Motor neuron (in vitro differentiated cells): ENCODE results near the gene CCDC71L. TPM values are rescaled to one million over a fixed set of nuclear protein-coding genes. Genes with fewer than 3 reads are reported as not detected.
"Not testable (repeated sequence)": the region's sequence is repeated elsewhere in the genome, so short reads cannot be mapped to it uniquely, and the experiment has no call there.

ENCODE experiments used
- ATAC-seq, 8 experiments: fragments of 200-7000 bp; cut with Tn5 transposase; replicated peaks in 6 of 8; 2 replicates each; pipeline ENCODE4 v1.8.0; 2021; ENCODE audit warnings: mild to moderate bottlenecking in 8 of 8, moderate library complexity in 8 of 8
- H3K27ac ChIP-seq, 2 donors: fragments of 250-450 bp; sonication (Bioruptor Pico); 2 replicates each; pipeline ENCODE4 v1.9.0; 2021; ENCODE audit warnings: antibody characterized with exemption in 2 of 2, mild to moderate bottlenecking in 2 of 2, moderate library complexity in 1 of 2
- H3K4me1 ChIP-seq, 2 donors: fragments of 250-450 bp; sonication (Bioruptor Pico); replicated peaks in 1 of 2; 2 replicates each; pipeline ENCODE4 v1.6.1; 2021; ENCODE audit warnings: antibody characterized with exemption in 2 of 2, mild to moderate bottlenecking in 2 of 2, moderate library complexity in 1 of 2
- H3K4me3 ChIP-seq, 5 donors: fragments of 250-450 bp; sonication (Bioruptor Pico); 2 replicates each; pipeline ENCODE4 v1.9.0; 2021; ENCODE audit warnings: antibody characterized with exemption in 5 of 5, mild to moderate bottlenecking in 5 of 5, moderate library complexity in 4 of 5
- WGBS, 10 experiments: fragments of 450-650 bp; shearing (Covaris generic); methylation state at CpG; one replicate each; pipeline ENCODE4 v1.0.0; 2022; 5-methylcytosine and 5-hydroxymethylcytosine counted together
- in situ Hi-C, 9 experiments: fragments of 400-800 bp; cut with MboI; loops; one replicate each; pipeline ENCODE4 v1.15.0; 2021; ENCODE audit warnings: low sequenced_read_pairs in 9 of 9, low pct_unique_long_range_greater_than_20kb in 2 of 9; ENCODE audit not compliant: unreplicated experiment in 9 of 9
- total RNA-seq, 8 experiments: library from RNA; unstranded; fragments of 300-600 nt; gene quantifications; 2 replicates each; pipeline versions ENCODE4 v1.2.3 to v1.2.4, GENCODE V29; 2022

Gene CCDC71L
- total RNA-seq, 8 experiments from 2014 or later: 10.8 to 47.0 (median 14.8) TPM

DNA sequence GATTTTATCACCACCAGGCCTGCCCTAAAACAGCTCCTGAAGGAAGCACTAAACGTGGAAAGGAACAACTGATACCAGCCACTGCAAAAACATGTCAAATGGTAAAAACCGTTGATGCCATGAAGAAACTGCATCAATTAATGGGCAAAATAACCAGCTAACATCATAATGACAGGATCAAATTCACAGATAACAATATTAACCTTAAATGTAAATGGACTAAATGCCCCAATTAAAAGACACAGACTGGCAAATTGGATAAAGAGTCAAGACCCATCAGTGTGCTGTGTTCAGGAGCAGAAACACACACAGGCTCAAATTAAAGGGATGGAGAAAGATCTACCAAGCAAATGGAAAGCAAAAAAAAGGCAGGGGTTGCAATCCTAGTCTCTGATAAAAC is 12.7 kb upstream of the CCDC71L start:
- H3K4me3 ChIP-seq, H3K27ac ChIP-seq, in situ Hi-C loops, ATAC-seq, H3K4me1 ChIP-seq: not testable (repeated sequence)
- 0 to 80% (median 69%) methylated on average over 1 to 2 of the region's 2 CpGs; no CpG with 5 or more reads in 3 of the 10 experiments for WGBS, 10 experiments

DNA sequence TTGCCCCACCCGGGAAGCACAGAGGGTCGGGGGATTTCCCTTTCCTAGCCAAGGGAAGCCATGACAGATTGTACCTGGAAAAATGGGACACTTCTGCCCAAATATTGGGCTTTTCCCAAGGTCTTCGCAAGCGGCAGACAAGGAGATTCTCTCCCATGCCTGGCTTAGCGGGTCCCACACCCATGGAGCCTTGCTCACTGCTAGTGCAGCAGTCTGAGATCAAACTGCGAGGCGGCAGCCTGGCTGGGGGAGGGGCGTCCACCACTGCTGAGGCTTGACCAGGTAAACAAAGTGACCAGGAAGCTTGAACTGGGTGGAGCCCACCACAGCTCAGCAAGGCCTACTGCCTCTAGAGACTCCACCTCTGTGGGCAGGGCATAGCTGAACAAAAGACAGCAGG is 11.0 kb upstream of the CCDC71L start:
- WGBS, 10 experiments: 80 to 100% (median 96%) methylated on average over 1 to 2 of the region's 8 CpGs; no CpG with 5 or more reads in 6 of the 10 experiments
- H3K4me1 ChIP-seq, ATAC-seq, H3K27ac ChIP-seq, in situ Hi-C loops, H3K4me3 ChIP-seq: not testable (repeated sequence)

DNA sequence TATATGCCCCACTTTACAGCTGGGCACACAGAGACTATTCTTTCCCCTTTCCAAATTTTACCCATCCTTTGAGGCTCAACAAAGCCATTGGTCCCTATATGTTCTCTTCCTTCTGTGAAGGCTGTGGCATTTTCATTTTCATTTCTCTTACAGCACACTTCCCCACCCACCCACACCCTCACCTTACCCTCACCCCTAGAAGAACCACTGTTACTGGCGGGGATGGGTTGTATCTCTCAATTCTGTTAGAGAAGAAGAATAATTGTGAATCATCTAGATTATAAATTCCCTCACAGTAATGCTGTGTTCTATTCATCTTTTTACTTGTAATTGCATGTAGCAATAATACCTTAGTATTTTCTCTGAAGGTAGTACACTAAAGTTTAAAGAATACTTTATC is 10.2 kb upstream of the CCDC71L start:
- 89 to 100% (median 100%) methylated on average over 1 of the region's 1 CpG; no CpG with 5 or more reads in 7 of the 10 experiments for WGBS, 10 experiments
- in situ Hi-C loops: no loop called here
- no peak overlapping the region for H3K27ac ChIP-seq
- no peak overlapping the region for H3K4me3 ChIP-seq
- H3K4me1 ChIP-seq: no peaks in the 10 kb centered on the region
- ATAC-seq: no peak

DNA sequence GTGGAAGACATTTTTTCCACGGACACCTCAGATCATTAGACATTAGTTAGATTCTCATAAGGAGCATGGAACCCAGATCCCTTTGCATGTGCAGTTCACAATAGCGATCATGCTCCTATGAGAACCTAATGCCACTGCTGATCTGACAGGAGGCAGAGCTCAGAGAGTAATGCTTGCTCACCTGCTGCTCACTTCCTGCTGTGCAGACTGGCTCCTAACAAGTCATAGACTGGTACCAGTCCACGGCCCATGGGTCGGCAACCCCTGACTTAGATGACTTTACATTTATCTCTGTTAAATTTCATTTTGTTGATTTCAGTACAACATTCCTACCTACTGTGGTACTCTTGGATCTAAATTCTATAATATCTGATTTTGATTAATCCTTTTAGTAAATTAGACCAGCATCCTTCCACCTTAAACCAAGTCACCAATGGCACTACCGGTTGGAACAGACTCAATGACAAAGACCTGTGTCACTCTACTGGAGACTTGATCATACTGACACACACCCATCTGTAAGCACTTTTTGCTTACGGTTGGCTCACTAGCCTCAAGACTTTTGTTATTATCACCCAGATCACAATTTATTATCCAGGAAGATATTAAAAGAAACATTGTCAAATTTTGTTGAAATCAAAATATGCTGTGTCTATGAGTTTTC is 8.0 kb upstream of the CCDC71L start:
- in situ Hi-C loops: loop anchor here in 1 of 9 experiments (10.0 kb wide), 1 partner anchor 66 kb away; no protein-coding TSS in a partner anchor

DNA sequence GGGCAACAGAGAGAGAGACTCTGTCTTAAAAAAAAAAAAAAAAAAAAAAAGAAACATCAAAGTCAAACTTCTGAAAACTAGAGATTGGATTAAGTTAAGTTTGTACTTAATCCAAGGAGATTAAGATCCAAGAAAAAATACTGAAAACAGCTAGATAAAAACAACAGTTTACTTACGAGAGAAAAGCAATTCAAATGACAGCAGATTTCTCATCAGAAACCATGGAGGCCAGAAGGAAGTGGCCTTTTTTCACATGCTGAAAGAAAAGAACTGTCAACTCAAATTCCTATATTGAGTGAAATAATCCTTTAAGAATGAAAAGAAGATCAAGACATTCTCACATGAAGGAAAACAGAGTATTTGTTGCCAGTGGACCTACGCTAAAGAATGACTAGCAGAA is 5.4 kb upstream of the CCDC71L start:
- no peak overlapping the region for H3K27ac ChIP-seq
- H3K4me3 ChIP-seq: no peak overlapping the region
- ATAC-seq: no peak
- no peaks in the 10 kb centered on the region for H3K4me1 ChIP-seq
- in situ Hi-C loops: loop anchor here in 1 of 9 experiments (10.0 kb wide), 1 partner anchor 68 kb away; no protein-coding TSS in a partner anchor
- WGBS, 10 experiments: 82 to 100% (median 92%) methylated on average over 1 to 2 of the region's 2 CpGs

More for the DNA sequence above, 8.0 kb upstream of the CCDC71L start:
- no peak overlapping the region for H3K4me3 ChIP-seq
- H3K4me1 ChIP-seq: no peaks in the 10 kb centered on the region
- 17 to 100% (median 90%) methylated on average over 1 to 5 of the region's 6 CpGs; no CpG with 5 or more reads in 1 of the 10 experiments for WGBS, 10 experiments
- no peak for ATAC-seq
- H3K27ac ChIP-seq: no peak overlapping the region

DNA sequence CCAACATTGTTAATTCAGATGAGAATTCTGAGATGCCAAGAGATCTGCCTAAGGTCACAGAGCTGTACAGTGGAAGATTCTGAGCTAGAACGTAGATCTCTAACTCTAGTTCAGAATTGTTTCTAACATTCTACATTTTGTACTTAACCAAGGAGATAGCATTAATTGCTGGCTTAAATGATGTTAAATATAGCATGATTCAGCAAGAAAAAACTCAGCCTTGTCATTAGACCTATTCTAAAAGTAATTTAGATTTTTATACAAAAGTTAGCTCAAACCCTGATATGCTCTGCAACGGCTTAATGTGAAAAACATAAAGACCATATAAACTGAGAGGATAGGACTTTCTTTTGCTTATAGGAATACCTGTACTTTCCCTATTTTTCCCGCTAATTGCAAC is 3.4 kb upstream of the CCDC71L start:
- ATAC-seq: no peak
- no peak overlapping the region for H3K4me3 ChIP-seq
- H3K4me1 ChIP-seq: no peaks in the 10 kb centered on the region
- WGBS, 10 experiments: 58 to 100% (median 94%) methylated on average over 1 to 3 of the region's 3 CpGs; no CpG with 5 or more reads in 1 of the 10 experiments
- H3K27ac ChIP-seq: no peak overlapping the region
- in situ Hi-C loops: loop anchor here in 1 of 9 experiments (10.0 kb wide), 1 partner anchor 70 kb away; no protein-coding TSS in a partner anchor

DNA sequence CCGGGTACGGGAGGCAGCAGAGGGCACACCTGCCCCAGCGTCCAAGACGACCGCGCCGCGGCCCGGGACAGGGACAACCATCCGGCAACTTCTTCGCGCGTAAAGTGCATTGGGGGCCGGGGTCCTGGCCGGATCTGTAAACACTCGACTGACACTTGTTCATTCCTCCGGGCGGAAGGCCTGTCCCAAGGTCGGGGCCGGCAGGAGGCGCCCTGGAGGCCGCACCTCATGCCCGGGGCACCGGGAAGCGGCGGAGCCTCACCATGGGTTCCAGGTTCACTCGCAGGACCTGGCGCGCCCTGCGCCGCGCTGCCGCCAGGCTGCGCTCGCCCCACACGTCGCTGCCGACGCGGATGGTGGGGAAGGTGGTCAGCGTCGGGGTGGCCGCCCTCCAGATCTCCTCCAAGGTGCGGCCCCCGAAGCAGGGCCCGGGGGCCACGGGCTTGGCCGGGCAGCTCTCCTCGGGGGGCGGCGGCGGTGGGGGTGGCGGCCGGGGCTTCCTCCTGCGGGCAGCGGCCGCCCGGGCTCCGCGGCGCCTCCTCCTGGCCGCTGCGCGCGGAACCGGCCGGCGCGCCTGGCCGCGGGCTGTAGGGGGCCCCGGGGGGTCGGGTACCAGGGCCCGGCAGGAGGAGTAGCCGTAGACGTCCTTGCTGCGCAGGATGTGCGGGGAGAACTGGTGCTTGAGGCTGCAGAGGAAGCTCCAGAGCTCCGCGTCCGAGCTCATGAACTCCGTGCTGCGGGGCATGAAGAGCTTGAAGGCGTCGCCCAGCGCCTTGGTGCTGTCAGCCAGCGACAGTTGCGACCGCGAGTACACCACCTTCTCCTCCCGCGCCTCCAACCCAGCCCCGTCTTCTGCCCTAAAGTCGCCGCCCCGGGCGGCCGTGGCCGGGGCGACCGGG is 746 bp downstream of the CCDC71L start:
- H3K4me3 ChIP-seq: peak overlapping the region; percentile 53 to 86 (median 71)
- peak; percentile 44 to 73 (median 64) for ATAC-seq
- H3K27ac ChIP-seq: peak overlapping the region; percentile 82 to 87
- in situ Hi-C loops: loop anchor here in 1 of 9 experiments (10.0 kb wide), 1 partner anchor 75 kb away; no protein-coding TSS in a partner anchor
- peaks cover 4 to 17% of the 10 kb centered on the region in 2 donors for H3K4me1 ChIP-seq
- WGBS, 10 experiments: 0 to 2% (median 0%) methylated on average over 1 to 17 of the region's 101 CpGs; no CpG with 5 or more reads in 5 of the 10 experiments

DNA sequence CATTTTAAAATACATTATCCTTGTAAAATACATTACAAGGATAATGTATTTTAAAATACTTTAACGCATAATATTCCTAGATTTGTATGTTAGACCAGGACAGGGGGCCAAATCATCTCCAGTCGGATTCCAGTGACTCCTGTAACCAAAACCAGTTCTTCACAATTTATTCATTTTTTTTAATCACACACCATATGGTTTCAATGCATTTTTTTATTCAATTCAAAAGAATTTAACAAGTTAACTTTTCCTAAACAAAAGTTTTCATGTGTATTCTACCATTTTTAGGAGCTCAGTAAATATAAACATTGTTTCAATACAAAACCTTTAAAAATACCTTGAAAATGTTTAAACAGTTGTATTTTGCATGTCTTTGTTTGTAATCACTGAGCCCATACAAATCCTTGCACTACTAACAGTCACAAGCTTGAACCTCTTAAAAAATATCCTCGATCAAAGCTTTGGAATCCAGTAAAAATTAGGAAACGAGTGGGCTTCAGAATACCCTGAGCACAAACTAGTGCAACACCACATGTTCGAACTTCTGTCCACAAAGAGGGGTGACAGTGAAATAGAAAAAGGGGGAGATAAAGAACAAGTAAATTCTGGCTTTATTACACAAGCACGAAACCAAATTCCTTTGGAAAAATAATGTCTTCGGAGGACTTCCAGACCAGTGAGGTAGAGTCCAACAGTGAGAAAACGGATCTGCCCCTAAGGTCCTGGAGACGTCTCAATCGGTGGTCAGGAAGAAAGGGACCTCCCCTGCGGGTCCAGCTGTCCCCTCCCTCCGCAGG is 1.6 kb downstream of the CCDC71L start:
- 6 to 61% (median 19%) methylated on average over 1 to 10 of the region's 12 CpGs for WGBS, 10 experiments
- in situ Hi-C loops: no loop called here
- peak overlapping the region in 1 of 2 donors; percentile 87 for H3K27ac ChIP-seq
- peaks cover 4 to 17% of the 10 kb centered on the region in 2 donors for H3K4me1 ChIP-seq
- peak in 2 of 8 experiments; percentile 9 to 13 for ATAC-seq
- H3K4me3 ChIP-seq: peak overlapping the region; percentile 53 to 86 (median 71)

DNA sequence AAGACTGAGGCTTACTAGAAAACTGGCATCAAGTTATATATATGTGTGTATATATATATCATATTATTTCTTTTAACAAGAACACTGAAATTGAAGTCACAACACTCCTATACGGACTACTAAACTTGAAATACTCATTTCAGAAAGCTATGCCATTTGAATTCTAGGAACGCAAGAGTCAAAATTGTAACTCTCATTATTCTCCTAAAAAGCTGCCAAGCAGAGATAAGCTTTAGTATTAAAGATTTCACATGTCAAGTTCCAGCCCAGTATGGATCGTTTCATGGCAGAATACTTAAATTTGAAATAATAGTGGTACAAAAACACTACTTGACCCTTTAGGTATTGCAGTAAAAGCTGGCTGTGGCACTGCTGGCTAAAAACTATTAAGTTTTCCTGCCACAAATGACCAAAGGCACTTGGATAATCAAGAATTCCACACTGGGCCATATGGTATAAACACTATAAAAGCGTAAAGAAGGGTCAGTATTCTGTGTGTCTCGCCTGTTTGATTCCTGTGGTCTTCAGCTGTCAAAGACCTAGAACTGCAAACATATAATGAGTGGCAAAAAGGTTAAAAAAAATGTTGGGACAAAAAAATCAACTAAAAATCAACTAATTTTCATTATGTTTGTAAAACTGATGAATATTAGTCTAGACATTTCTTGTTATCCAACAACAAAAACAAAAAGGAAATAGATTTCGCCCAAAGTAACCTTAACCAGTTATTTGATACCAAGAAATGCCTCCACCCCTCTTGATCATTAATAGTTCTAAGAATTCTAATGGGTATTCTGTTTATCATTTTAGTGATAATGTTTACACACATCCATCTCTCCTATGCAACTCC is 2.4 kb downstream of the CCDC71L start:
- 63 to 100% (median 85%) methylated on average over 1 to 6 of the region's 6 CpGs for WGBS, 10 experiments
- in situ Hi-C loops: no loop called here
- H3K27ac ChIP-seq: no peak overlapping the region
- H3K4me1 ChIP-seq: peaks cover 4 to 17% of the 10 kb centered on the region in 2 donors
- peak overlapping the region; percentile 53 to 86 (median 71) for H3K4me3 ChIP-seq
- no peak for ATAC-seq

DNA sequence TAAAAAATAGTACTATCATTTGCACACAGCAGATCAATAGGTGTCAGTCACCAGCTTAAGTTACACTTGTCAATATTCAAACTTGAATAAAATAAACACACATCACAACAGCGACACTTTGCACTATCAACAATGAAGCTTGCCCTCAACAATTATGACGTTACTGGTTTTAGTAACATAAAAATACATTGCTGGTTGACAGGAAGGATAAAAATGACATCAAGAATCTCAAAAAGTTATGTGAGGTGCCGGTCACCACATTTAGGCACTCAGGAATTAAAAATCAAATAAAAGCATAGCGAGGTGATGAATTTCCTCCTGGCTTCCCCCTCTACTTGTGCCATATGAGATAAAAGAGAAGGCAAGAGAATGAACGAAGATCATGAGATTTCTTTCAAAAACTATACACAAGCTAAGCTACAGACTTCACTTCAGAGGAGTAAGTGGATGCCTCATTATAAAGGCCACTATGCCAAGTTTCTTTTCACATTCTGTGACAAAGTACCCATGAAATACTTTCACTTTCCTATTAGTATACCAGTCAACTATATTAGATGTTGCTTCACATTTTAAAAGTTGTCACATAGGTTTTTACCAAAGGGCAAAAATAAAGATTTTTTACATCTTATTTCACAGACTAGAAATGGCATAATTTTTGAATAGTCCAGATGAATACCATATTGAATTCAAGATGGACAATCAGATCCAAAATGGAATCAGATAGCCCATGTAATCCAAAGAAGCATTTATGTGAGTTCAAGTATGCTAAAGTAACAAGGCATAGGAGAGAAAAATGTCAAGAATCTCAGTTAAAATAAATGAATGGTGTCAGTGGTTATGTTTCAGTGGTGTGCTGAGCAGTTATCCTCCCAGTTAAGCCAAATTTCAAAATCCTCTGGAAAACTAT is 3.6 kb downstream of the CCDC71L start:
- Histone ChIP-seq H3K27ac (no peak overlapping the region), H3K4me3 (peak overlapping the region in 1 of 5 donors; percentile 62), H3K4me1 (peaks cover 4 to 17% of the 10 kb centered on the region in 2 donors)
- 61 to 100% (median 82%) methylated on average over 2 to 5 of the region's 5 CpGs for WGBS, 10 experiments
- in situ Hi-C loops: no loop called here
- ATAC-seq: no peak
